ENCODE results near the gene NOS3. TPM values are rescaled to one million over a fixed set of nuclear protein-coding genes. Genes with fewer than 3 reads are reported as not detected.
A peak's percentile ranks its signal among the peaks of the same experiment; 100 is the strongest.

Gene NOS3
- total and polyA plus RNA-seq, 3 experiments from 2014 or later = 5.2 to 10.6 (median 9.9) TPM

DNA sequence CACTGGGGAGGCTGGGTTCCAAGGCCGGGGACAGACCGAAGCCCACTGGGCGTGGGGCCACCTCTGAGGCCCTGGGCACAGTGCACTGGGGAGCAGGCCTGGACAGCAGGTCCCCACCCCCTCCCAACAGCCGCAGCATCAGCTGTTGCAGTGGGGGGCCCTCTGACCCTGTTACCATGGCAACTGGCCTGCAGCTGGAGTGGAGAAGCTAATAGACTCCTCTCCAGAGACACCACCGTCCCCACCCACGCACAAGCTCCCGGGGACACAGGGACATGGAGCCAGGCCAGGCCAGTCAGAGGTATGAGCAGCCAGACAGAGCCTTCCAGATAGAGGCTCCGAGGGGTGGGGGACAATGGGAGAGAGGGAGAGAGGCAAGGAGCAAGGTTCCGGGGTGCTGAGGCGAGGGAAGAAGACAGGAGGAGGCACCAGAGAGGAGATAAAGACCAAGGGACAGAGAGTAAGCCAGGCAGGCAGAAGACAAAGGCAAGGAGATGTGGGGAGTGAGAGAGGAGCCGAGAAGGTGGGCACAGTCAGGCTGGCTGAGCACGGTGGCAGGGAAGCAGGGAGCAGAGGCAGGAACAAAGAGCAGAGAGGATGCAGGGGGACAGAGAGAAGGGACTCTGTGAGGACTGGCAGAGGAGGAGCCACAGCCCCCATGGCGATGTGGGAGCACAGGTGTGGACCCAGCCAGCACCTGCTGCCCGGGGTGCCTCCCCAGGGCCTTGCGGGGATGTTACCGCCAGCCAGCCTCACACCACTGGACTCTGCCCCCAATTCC, 19.4 kb upstream of the NOS3 start:
- peaks cover 0 to 1% (median 0%) of the 10 kb centered on the region in 3 donors for H3K36me3 Mint-ChIP-seq

GRCh38 chr7:150972023-150972468, 18.8 kb upstream of the NOS3 start:
- CTCF ChIA-PET = no interaction called here
- peaks cover 13 to 17% of the 10 kb centered on the region in 2 donors for H3K27me3 Mint-ChIP-seq
- peaks cover 22 to 31% (median 23%) of the 10 kb centered on the region in 3 donors for H3K4me1 Mint-ChIP-seq

More for the DNA sequence above, 19.4 kb upstream of the NOS3 start:
- Histone ChIP-seq H3K36me3 (ENCODE audit: insufficient read depth, low read length) (no peaks in the 10 kb centered on the region), H3K9me3 (ENCODE audit: low read length) (no peaks in the 10 kb centered on the region), H3K4me1 (ENCODE audit: insufficient read depth, low read length) (peaks cover 25% of the 10 kb centered on the region), H3K27me3 (ENCODE audit: insufficient read depth, low read length, poor library complexity, severe bottlenecking) (peaks cover 5% of the 10 kb centered on the region), H3K4me3 (ENCODE audit: low read length) (no peak overlapping the region), H3K27ac (ENCODE audit: low read depth, low read length) (no peak overlapping the region)
- H3K4me3 Mint-ChIP-seq = peak overlapping the region in 1 of 7 donors; percentile 38
- POLR2A ChIA-PET = no interaction called here
- H3K27me3 Mint-ChIP-seq = peaks cover 9 to 13% of the 10 kb centered on the region in 2 donors
- DNase-seq = no peak
- CTCF ChIA-PET = interaction anchor here (1.0 to 1.4 kb wide), 2 partner anchors 13 to 42 kb away, joined by 3 read pairs; no protein-coding TSS in a partner anchor
- H3K9me3 Mint-ChIP-seq = no peaks in the 10 kb centered on the region
- peak overlapping the region in 1 of 8 donors; percentile 78 for H3K27ac Mint-ChIP-seq
- H3K4me1 Mint-ChIP-seq = peaks cover 18 to 26% (median 19%) of the 10 kb centered on the region in 3 donors

GRCh38 chr7:150972741-150973140, 18.1 kb upstream of the NOS3 start:
- Mint-ChIP-seq H3K36me3 (peaks cover 0 to 1% (median 0%) of the 10 kb centered on the region in 3 donors), H3K27ac (peak overlapping the region in 6 of 8 donors; percentile 24 to 90 (median 62)), H3K9me3 (no peaks in the 10 kb centered on the region), H3K27me3 (peaks cover 18 to 21% of the 10 kb centered on the region in 2 donors), H3K4me3 (peak overlapping the region in 1 of 7 donors; percentile 17), H3K4me1 (peaks cover 26 to 36% (median 28%) of the 10 kb centered on the region in 3 donors)
- Histone ChIP-seq H3K36me3 (ENCODE audit: insufficient read depth, low read length) (no peaks in the 10 kb centered on the region), H3K27ac (ENCODE audit: low read depth, low read length) (no peak overlapping the region), H3K9me3 (ENCODE audit: low read length) (no peaks in the 10 kb centered on the region), H3K4me1 (ENCODE audit: insufficient read depth, low read length) (peaks cover 36% of the 10 kb centered on the region), H3K27me3 (ENCODE audit: insufficient read depth, low read length, poor library complexity, severe bottlenecking) (peaks cover 15% of the 10 kb centered on the region), H3K4me3 (ENCODE audit: low read length) (no peak overlapping the region)
- ChIA-PET POLR2A (no interaction called here), CTCF (interaction anchor here (2.7 to 3.6 kb wide), 2 partner anchors 9 to 13 kb away, joined by 14 to 18 read pairs; no protein-coding TSS in a partner anchor)
- DNase-seq = no peak

More at GRCh38 chr7:150972023-150972468, 18.8 kb upstream of the NOS3 start:
- peaks cover 11% of the 10 kb centered on the region for H3K27me3 ChIP-seq (ENCODE audit: insufficient read depth, low read length, poor library complexity, severe bottlenecking)
- Mint-ChIP-seq H3K4me3 (no peak overlapping the region), H3K9me3 (no peaks in the 10 kb centered on the region), H3K36me3 (peaks cover 0 to 1% (median 0%) of the 10 kb centered on the region in 3 donors), H3K27ac (no peak overlapping the region)
- H3K4me3 ChIP-seq (ENCODE audit: low read length) = no peak overlapping the region
- DNase-seq = no peak
- POLR2A ChIA-PET = no interaction called here
- H3K9me3 ChIP-seq (ENCODE audit: low read length) = no peaks in the 10 kb centered on the region
- H3K36me3 ChIP-seq (ENCODE audit: insufficient read depth, low read length) = no peaks in the 10 kb centered on the region
- no peak overlapping the region for H3K27ac ChIP-seq (ENCODE audit: low read depth, low read length)
- peaks cover 31% of the 10 kb centered on the region for H3K4me1 ChIP-seq (ENCODE audit: insufficient read depth, low read length)

DNA sequence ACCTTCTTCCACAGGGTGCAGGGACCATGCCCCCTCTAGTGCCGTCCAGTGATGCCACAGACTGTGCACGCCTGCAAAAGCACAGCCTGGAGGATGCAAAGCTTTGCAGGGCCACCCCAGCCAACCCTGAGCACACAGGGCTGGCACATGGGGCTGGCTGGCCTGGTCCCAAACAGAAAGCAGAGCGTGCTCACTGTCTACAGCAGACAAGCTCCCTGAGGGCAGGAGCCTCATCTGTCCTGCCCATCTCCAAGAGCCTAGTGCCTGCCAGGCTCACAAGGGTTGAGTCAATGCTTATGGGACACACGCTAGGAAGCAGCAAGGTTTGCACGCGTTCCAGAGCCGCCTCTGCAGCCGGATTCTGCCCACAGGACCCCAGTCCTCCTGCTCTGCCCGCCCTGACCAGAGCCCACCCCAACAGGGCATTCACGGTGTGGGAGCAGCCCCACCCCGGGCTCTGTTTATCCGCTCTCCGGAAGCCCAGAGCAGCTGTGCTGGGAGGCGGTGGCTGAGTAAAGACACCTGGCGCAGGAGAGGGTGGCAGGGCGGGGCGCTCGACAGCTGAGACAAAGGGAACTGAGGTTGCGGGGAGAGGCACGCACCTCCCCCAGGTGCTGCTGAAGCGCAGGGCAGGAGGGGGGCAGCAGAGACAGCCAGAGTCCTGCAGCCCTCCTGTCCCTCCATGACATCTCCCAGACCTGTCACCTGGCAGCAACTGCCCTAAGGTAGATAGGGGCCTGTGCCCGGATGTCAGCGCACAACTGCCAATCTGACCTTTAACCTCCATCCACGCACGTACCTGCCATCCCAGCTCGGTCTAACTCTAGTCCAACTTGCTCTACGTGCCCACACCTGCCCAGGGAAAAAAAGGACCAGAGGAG, 17.0 kb upstream of the NOS3 start:
- DNase-seq = peak in 2 of 5 donors; percentile 60 to 63
- H3K9me3 Mint-ChIP-seq = peaks cover 0 to 3% (median 0%) of the 10 kb centered on the region in 5 donors
- no peaks in the 10 kb centered on the region for H3K36me3 Mint-ChIP-seq
- Histone ChIP-seq H3K9me3 (ENCODE audit: low read length) (no peaks in the 10 kb centered on the region), H3K4me1 (ENCODE audit: insufficient read depth, low read length) (peaks cover 41% of the 10 kb centered on the region), H3K27ac (ENCODE audit: low read depth, low read length) (peak overlapping the region; percentile 31), H3K4me3 (ENCODE audit: low read length) (peak overlapping the region; percentile 61), H3K27me3 (ENCODE audit: insufficient read depth, low read length, poor library complexity, severe bottlenecking) (peaks cover 19% of the 10 kb centered on the region), H3K36me3 (ENCODE audit: insufficient read depth, low read length) (no peaks in the 10 kb centered on the region)
- POLR2A ChIA-PET = interaction anchor here (1.3 kb wide), 1 partner anchor 10 kb away, joined by 7 read pairs; no protein-coding TSS in a partner anchor
- peaks cover 23% of the 10 kb centered on the region in 2 donors for H3K27me3 Mint-ChIP-seq
- peak overlapping the region; percentile 58 to 96 (median 87) for H3K27ac Mint-ChIP-seq
- CTCF ChIA-PET = interaction anchor here (0.7 to 3.6 kb wide), 5 partner anchors 10 to 36 kb away, joined by 3 to 18 read pairs (median 5); no protein-coding TSS in a partner anchor
- peaks cover 31 to 42% (median 33%) of the 10 kb centered on the region in 3 donors for H3K4me1 Mint-ChIP-seq
- peak overlapping the region; percentile 86 to 90 (median 88) for H3K4me3 Mint-ChIP-seq

- peaks cover 21% of the 10 kb centered on the region for H3K27me3 ChIP-seq (ENCODE audit: insufficient read depth, low read length, poor library complexity, severe bottlenecking)
- peaks cover 32 to 46% (median 35%) of the 10 kb centered on the region in 3 donors for H3K4me1 Mint-ChIP-seq
- H3K9me3 Mint-ChIP-seq = peaks cover 0 to 3% (median 0%) of the 10 kb centered on the region in 5 donors
- H3K36me3 ChIP-seq (ENCODE audit: insufficient read depth, low read length) = no peaks in the 10 kb centered on the region
- ChIA-PET CTCF (interaction anchor here (0.7 to 3.6 kb wide), 9 partner anchors 11 to 149 kb away, joined by 3 to 18 read pairs (median 4); partner anchors contain the start of gene ABCB8), POLR2A (interaction anchor here (1.3 kb wide), 1 partner anchor 9 kb away, joined by 7 read pairs; no protein-coding TSS in a partner anchor)
- peak overlapping the region; percentile 58 to 96 (median 87) for H3K27ac Mint-ChIP-seq
- no peaks in the 10 kb centered on the region for H3K9me3 ChIP-seq (ENCODE audit: low read length)
- H3K36me3 Mint-ChIP-seq = no peaks in the 10 kb centered on the region
- peaks cover 24 to 25% of the 10 kb centered on the region in 2 donors for H3K27me3 Mint-ChIP-seq
- DNase-seq = peak; percentile 69 to 86 (median 78)
- peak overlapping the region; percentile 78 for H3K4me3 ChIP-seq (ENCODE audit: low read length)
- H3K4me3 Mint-ChIP-seq = peak overlapping the region; percentile 86 to 90 (median 88)
- peak overlapping the region; percentile 64 for H3K27ac ChIP-seq (ENCODE audit: low read depth, low read length)
- peaks cover 45% of the 10 kb centered on the region for H3K4me1 ChIP-seq (ENCODE audit: insufficient read depth, low read length)
Observed at GRCh38 chr7:150974468-150975391, 16.1 kb upstream of the NOS3 start.

GRCh38 chr7:150975536-150976319, 15.1 kb upstream of the NOS3 start:
- CTCF ChIA-PET = interaction anchor here (0.6 to 3.6 kb wide), 10 partner anchors 10 to 181 kb away, joined by 3 to 18 read pairs (median 4); partner anchors contain the start of gene ABCB8
- Mint-ChIP-seq H3K9me3 (peaks cover 0 to 3% (median 0%) of the 10 kb centered on the region in 5 donors), H3K27ac (peak overlapping the region in 5 of 8 donors; percentile 14 to 76 (median 47)), H3K36me3 (no peaks in the 10 kb centered on the region), H3K27me3 (peaks cover 27 to 34% of the 10 kb centered on the region in 2 donors), H3K4me1 (peaks cover 32 to 49% (median 35%) of the 10 kb centered on the region in 3 donors), H3K4me3 (peak overlapping the region; percentile 53 to 88 (median 77))
- H3K27ac ChIP-seq (ENCODE audit: low read depth, low read length) = peak overlapping the region; percentile 64
- peak overlapping the region; percentile 78 for H3K4me3 ChIP-seq (ENCODE audit: low read length)
- H3K36me3 ChIP-seq (ENCODE audit: insufficient read depth, low read length) = no peaks in the 10 kb centered on the region
- peaks cover 28% of the 10 kb centered on the region for H3K27me3 ChIP-seq (ENCODE audit: insufficient read depth, low read length, poor library complexity, severe bottlenecking)
- DNase-seq = no peak
- POLR2A ChIA-PET = interaction anchor here (1.3 kb wide), 1 partner anchor 8 kb away, joined by 7 read pairs; no protein-coding TSS in a partner anchor
- no peaks in the 10 kb centered on the region for H3K9me3 ChIP-seq (ENCODE audit: low read length)
- H3K4me1 ChIP-seq (ENCODE audit: insufficient read depth, low read length) = peaks cover 45% of the 10 kb centered on the region

Data from CD8-positive, alpha-beta memory T cell (primary cell).